GM21515 (cell line): ENCODE results near the gene ILK.

Experiments used
- ATAC-seq: cut with Tn5 transposase; IDR thresholded peaks from one replicate; pipeline ENCODE4 v1.9.1; 2021; ENCODE audit not compliant: unreplicated experiment

ILK gene

DNA sequence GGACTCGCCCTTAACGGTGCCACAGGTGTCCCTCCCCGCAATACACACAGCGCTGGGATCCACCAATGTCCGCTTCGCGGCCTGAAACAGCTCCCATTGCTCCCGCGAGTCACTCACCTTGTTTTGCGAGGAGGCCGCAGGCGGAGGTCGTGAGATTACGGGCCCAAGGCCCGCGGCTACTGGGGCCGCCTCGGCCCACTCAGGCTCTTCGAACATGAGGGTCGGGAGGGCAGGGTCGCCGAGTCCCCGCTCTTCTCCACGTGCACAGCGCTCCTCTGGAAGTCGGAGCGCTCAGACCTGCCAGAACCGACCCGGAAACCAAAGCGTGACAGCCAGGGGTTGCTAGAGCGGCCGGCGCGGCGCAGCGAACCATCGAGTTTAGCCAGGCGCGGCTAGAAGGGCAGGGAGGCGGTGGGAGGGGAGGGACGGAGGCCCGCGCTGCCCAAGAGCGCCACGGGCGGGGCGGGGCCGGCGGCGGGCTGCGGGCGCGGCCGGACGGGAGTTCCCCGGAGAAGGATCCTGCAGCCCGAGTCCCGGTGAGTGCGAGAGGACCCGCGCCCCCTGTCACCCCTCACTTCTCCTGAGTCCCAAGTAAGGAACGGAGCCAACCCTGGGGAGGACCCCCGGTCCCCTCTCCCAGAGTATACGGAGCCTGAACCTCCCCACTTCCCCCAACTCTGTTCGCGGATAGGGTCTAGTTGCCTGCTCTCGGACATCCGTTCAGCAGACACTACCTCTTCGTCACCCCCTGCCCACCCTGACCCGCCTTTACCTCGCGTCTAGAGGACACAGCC, at the start of gene ILK, which contains the start of gene RRP8:
Gene ILK, plus strand, starts transcription at position 488 of the 794 bp plus-strand sequence. CDS start 498 bp downstream, outside the sequence.
Gene RRP8, minus strand, starts transcription at position 330 of the 794 bp plus-strand sequence. Its CDS starts 114 bp downstream, at position 216.
- peak; percentile 75 for ATAC-seq

DNA sequence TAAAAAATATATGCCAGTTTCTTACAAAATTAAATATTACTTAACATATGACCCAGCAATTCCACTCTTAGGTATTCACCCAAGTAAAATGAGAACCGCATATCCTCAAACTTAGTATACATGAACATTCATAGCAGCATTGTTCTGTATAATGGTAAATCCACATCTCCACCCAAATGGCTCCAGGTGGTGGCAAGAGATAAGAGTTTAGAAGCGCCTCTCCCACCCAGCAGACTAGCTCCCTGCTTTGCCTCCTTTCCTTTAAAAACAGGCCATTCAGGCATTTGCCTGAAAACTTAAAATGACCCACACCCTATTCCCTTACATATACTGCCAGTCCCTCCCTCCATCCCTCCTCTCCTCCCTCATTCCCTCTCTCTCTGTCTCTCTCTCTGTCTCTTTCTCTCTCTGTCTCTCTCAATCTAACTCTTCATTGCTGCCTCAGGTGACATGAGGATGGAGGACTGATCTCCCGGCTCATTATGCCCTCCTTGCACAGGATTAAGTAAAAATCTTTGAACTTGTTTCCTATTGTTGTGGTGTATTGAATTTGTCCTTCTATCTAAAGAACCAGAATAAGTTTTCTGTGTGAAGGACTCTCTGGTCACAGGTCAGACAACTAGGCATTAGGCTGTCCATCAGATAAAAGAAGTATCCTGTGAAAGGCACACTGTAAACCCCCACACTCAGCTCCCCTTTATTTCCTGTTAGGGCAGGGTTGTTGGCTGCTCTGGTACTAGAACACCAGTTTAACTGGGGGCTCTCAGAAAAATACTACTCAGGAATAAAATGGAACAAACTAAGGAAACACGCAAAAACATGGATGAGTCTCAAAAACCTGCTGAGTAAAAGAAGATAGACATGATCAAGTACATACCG, 48.5 kb upstream of the ILK start:
- no peak for ATAC-seq

DNA sequence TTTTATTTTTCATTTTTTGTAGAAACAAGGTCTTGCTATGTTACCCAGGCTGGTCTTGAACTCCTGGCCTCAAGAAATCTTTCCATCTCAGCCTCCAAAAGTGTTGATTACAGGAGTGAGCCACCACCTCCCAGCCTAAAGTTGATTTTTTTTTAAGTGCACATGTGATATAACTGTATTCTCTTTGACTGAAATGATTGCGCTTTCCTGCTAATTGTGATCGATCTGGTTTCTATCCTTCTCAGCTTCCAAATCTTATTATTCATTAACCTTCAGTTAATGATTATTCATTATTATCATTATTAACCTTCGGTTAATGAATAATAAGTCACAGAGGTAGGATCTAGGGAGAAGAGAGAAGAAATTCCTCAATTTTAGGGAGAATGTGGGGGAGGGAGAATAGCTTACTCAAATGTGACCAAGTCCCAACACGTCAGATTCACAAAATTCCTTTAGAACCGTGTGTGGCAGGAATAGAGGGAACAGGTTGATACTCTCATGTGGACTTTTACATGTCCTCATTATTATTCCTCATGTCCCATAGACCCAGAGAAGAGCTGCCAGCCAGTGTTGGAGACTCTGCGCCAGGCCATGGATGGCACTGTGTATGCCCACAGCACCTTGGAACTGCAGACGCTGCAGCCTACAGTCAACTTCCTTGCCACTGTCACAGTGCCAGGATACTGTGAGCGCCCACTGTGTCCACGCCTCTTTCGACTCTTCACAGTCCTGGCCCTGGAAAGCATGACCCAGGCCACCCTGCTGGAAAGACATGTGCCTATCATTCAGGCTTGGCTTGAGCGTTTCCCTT, 47.2 kb upstream of the ILK start:
- no peak for ATAC-seq

DNA sequence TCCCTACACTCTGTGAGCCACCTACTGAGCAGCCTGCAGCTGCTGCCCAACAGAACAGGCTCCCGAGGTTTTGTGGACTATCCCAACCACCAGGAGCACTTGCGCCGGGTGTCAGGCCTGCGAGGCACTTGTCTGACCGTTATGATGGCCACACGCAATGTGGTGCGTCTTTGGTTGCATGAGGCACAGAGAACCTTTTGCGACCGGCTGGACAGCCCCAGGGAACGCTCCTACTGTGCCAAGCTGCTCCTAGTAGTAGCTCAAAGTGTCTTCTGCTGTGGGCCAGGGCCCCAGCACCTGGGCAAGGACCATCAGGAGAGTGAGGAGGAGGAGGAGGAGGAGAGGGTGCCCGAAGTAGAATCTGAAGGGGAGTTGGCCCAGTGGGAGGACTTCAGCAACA, 46.5 kb upstream of the ILK start:
- ATAC-seq = no peak

DNA sequence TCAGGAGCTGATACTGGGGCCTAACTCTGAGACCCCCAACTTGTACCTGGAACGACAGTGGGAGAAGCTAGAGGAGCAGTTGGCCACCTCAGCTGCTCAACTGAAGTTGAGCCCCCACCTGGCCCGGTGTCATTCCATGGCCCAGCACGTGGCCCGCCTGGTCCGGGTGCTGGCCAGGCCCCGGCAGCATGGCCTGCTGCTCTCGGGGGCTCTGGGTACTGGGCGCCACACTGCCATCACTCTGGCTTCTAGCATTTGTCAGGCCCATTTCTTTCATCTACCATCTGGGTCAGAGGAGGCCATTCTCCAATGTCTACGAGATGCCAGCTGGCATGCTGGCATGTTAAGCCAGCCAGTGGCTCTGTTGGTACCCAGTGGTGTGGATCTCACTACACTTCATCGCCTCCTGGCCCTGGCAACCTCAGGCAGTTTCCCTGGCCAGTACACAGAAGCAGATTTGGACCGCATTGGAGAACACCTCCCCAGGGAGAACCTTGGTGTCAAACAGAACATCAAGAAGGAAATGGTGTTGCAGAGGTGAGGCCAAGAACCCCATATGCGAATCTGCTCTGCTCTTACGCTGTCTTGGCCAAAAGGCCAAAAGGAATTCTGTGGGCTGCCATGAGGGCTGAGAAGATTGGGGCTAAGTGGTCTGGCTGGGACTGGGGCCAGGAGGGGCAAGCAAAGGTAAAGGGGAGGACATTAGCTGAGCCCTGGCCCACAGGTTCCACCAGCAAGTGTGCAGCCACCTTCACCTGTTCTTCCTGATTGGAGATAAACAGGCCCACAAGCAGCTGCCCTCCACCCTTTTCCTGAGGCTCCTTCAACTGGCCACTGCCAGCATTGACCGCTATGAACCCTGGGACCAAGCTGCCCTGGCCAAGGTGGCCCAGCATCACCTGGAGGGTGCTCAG, 45.6 kb upstream of the ILK start:
- ATAC-seq = no peak

DNA sequence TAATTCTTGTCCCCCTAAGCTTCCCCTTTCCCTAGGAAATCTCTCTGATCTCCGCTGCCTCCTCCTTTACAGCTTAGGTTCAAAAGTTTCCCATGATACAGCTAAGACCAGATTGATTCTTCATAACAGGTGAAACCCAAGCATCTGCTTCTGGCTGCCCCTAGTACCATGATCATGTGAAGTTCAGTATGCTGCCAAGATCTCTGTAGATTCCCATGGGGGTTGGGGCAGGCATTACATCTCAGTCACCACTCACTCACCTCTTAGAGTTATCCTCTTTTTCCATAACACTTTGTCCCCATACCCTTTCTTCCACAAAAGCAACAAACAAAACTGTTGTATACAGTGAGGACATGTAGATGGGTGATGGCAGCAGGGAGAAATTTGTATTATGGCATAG, 44.2 kb upstream of the ILK start:
- no peak for ATAC-seq

DNA sequence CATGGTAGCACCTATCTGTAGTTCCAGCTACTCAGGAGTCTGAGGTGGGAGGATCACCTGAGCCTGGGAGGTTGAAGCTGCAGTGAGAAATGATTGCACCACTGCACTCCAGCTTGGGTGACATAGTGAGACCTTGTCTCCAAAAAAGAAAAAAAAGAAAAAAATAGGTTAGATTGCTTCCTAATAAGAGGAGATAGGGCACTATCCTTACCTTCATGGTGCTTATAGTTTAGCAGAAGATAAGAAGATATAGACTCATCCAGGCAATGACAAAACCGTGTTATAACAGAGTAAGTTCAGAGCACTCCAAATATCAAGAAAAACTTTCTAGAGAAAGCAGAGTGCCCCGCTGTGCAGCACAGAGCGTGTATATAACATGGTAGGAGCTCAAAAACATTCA, 42.3 kb upstream of the ILK start:
- no peak for ATAC-seq

DNA sequence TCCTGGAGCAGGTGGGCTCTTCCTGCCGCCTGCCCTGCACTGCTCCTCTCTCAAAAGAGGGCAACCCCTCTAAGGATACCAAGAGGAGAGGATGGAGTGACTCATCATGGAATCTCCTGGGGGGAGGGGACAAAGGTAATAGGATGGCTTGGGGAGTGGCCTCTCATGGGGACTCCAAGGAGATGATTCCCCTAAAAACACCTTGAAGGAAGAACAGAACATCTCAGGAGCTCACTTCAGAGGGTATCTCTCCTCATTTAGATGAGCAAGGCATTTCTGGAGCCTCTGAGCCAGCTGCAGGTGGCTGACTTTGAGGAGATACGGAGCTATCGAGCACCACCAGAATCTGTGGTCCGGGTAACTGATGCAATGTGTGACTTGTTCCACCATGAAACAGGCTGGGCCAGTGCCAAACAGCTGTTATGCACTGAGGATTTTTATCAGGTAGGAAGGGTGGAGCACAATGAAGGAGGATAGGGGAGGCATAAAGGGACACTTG, 40.4 kb upstream of the ILK start:
- no peak for ATAC-seq

DNA sequence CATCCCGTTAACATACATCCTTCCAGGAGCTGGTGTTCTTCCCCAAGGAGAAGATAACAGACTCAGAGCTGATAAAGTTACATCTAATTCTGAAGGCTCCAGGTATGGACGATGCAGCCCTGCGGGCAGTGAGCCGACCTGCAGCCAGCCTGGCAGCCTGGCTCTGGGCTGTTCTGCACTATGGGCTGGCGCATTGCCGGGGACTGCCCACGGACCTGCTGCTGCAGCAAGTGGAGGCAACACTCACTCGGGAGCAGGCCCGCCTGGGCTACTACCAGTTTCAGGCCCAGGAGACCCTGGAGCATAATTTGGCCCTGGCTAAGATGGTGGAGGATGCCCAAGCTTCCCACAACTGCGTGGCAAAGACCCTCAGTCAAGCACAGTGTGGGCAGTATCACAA, 39.9 kb upstream of the ILK start:
- ATAC-seq = no peak

DNA sequence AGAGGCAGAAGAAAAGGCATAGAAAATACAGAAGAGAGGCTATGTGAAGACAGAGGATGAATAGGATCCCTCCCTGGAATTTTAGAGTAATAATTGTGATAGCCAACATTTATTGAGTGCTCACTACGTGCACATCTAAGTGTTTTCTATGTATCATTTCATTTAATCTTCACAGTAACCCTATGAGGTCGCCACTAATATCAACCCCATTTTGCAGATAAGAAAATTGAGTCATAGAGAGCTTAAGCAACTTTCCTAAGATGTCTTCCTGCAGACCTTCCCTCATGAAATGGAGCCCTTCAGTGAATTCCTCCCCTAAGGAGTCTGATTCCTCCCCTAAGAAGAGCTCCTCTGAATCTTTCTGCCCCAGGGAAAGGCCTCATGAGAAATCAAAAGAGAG, 38.2 kb upstream of the ILK start:
- no peak for ATAC-seq

DNA sequence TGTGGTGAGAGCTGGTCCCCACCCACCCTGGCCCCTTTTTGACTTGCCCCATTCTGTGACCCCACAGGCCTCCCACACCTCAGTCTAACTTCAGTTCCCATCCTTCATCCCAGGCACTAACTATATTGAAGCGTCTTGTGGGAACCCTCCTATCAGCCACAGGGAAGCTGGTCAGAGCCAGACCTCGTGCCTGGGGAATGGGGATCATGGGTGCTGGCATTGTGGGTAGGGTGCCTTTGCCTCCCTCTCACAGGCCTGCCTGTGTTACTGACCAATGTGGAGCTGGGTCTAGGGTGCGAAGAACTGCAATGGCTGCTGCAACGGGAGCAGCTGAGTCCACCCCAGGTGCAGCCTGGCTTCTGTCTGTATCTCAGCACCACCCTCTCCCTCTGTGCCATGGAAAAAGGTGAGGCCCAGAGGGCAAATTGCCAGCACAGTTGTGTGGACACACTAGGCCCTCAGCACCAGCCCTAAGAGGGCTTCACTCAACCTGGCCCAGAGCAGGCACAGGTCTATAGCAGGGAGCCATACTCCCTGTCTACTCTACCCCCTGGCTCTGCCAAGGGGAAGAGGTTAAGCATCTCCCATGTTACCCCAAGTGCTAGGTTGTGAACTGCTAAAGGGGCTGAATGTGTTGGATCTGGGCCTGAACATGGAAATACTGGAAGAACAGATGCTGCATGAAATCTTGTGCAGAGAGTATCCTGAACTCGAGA, 37.4 kb upstream of the ILK start:
- no peak for ATAC-seq

DNA sequence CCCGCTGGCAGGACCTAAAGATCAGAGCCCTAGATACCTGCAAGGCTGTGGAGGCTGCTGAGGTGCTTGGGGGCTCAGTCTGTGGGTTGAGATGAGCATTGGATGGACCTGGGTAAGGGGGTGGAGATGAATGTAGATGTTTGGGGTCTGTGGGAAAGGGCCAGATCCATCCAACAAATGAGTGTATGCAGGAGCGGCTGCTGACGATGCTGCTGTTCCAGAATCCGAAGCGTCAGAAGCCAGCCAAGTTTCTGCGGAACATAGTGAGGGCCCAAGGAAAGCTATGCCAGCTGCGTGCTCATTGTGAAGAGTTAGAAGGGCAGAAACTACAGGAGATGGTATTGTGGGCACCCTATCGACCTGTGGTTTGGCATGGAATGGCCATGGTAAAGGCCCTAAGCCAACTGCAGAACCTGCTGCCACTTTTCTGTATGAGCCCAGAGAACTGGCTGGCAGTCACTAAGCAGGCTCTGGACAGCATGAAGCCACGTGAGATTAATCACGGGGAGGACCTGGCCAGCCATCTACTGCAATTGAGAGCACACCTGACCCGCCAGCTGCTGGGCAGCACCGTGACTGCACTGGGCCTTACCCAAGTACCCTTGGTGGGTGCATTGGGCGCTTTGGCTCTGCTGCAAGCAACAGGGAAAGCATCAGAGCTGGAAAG, 36.7 kb upstream of the ILK start:
- ATAC-seq = no peak

DNA sequence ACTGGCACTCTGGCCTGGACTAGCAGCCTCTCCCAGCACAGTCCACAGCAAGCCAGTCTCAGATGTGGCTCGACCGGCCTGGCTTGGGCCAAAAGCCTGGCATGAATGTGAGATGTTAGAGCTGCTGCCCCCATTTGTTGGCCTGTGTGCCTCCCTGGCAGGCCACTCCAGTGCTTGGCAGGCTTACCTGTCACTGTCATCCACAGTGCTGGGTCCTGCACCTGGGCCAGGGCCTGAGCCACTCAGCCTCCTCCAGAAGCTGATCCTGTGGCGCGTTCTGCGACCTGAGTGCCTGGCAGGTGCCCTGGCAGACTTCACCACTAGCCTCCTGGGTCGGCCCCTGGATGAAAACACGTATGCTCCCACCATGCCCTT, 36.2 kb upstream of the ILK start:
- ATAC-seq = no peak

DNA sequence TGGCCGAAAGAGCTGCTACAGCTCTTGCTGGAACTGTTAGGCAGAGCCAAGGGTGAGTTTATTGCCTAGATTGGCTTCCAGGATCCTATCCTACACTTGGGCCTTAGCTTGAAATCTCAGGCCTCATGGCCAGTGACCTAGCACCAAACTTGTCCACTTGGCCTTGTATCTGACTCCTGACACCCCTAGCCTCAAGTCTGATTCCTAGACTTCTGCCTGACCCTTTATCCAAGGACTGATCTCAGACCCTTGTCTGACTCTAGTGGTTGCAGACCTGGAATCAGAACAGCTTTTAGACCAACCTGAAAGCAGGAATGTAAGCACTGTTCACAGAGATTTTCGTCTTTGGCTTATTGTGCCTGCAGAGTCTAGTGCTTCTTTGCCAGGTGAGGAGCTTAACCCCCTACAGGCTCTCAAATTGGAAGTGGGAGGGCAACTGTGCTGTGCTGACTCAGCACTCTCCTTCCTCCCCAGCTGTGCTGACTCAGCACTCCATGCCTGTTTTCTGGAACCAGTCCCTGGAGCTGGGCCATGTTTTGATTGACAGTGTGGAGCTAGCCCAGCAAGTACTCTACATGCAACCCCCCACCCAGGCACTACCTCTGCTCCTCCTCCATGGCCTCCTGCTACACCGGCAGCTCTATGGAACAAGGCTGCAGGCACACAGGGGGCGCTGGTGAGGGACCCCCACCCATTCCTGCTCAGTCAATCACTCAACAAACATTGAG, 35.2 kb upstream of the ILK start:
- no peak for ATAC-seq

DNA sequence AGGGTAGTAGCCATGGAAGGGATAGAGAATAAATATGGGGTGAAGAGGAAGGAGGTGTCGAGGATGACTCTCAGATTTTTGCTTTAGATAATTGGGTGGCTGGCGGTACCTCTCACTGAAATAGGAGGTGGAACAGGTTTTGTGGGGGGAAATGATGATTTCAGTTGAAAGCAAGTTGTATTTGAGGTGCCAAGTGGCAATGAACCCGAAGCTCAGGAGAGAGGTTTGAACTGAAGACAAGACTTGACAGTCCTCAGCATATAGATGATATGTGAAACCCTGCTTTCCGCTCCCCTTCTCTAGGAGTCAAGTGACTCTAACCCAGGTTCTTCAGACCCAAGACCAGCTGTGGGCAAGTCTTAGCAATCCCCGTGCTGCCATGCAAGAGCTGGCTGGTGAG, 33.9 kb upstream of the ILK start:
- no peak for ATAC-seq

DNA sequence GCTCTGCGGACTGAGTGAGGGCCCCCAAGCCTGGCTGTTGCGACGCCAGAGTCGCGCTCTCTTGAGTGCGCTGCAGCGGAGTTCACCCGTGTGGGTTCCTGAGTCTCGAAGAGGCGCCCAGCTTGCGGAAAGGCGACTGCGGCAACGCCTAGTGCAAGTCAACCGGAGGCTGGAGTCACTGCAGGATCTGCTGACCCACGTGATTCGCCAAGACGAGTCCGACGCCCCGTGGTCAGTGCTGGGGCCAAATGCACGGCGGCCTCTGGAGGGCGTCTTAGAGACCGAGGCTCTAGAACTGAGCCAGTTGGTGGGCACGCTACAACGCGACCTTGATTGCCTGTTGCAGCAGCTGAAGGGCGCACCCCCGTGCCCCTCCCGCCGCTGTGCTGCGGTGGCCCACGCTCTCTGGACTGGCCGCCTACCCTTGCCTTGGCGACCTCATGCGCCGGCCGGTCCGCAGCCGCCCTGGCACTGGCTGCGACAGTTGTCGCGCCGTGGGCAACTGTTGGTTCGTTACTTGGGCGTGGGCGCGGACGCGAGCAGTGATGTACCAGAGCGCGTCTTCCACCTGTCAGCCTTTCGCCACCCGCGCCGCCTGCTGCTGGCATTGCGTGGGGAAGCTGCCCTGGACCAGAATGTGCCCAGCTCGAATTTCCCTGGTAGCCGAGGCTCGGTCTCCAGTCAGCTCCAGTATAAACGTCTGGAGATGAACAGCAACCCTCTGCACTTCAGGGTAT, 32.7 kb upstream of the ILK start:
- no peak for ATAC-seq

DNA sequence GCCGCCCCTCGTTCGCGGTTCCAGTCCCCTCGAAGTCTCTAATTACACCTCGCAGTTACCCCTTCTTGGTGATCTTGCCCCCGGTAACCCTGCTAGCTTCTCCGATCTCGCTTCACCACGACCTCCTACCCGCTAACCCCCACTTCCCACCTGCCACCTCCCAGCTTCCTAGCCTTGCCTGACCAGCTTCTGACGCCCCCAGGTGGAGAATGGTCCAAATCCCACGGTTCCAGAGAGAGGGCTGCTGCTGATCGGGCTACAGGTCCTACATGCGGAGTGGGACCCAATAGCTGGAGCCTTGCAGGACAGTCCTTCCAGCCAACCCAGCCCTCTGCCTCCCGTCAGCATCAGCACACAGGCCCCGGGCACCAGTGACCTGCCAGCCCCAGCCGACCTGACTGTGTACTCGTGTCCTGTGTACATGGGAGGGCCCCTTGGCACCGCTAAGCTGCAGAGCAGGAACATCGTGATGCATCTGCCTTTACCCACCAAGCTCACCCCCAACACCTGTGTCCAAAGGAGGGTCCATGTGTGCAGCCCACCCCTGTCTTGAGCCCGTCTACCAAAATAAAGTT, 32.1 kb upstream of the ILK start:
- no peak for ATAC-seq
